CD4-positive, alpha-beta T cell (primary cell): ENCODE results near the gene DDC. TPM values are rescaled to one million over a fixed set of nuclear protein-coding genes. Genes with fewer than 3 reads are reported as not detected.

Experiments used
- ATAC-seq: fragments of 200-7000 bp; cut with Tn5 transposase; one replicate; pipeline ENCODE4 v1.10.0; 2022; ENCODE audit warnings: mild to moderate bottlenecking; ENCODE audit not compliant: poor library complexity
- CTCF ChIA-PET: fragments of 350-600 bp; sonication (Branson Sonifier 250); formaldehyde crosslinking; loops from one replicate; lab custom pipeline; 2021; ENCODE audit warnings: antibody characterized with exemption, inconsistent platforms; lab: Charles Lee
- POLR2A ChIA-PET: fragments of 350-600 bp; sonication (Branson Sonifier 250); formaldehyde crosslinking; loops from one replicate; lab custom pipeline; 2021; ENCODE audit warnings: antibody characterized with exemption, inconsistent platforms; lab: Charles Lee
- DNase-seq, 14 experiments: peaks; one replicate each; pipeline ENCODE4 v3.0.0-alpha.2; 2013 to 2020; ENCODE audit warnings: mixed read lengths in 2 of 14
- H3K27ac ChIP-seq, 2 donors: one replicate each; pipeline versions ENCODE4 v1.5.1 to v1.7.0; 2013; ENCODE audit warnings: low read length in 2 of 2, low read depth in 1 of 2, mild to moderate bottlenecking in 1 of 2
- H3K27me3 ChIP-seq, 2 experiments: 1 replicate in 1 of 2; 2 replicates in 1 of 2; pipeline versions ENCODE4 v1.6.1 to v1.7.0; 2013; ENCODE audit warnings: low read length in 2 of 2, control low read depth in 1 of 2, mild to moderate bottlenecking in 1 of 2, moderate library complexity in 1 of 2; ENCODE audit not compliant: insufficient read depth in 2 of 2, control insufficient read depth in 1 of 2
- H3K36me3 ChIP-seq: one replicate; pipeline ENCODE4 v1.6.1; 2013; ENCODE audit warnings: low read length, control low read depth; ENCODE audit not compliant: insufficient read depth
- H3K4me1 ChIP-seq: one replicate; pipeline ENCODE4 v1.6.1; 2013; ENCODE audit warnings: low read length, control low read depth; ENCODE audit not compliant: insufficient read depth
- H3K4me3 ChIP-seq: one replicate; pipeline ENCODE4 v1.5.1; 2013; ENCODE audit warnings: mild to moderate bottlenecking, low read length, moderate library complexity
- H3K9me3 ChIP-seq, 2 experiments: 1 replicate in 1 of 2; 2 replicates in 1 of 2; pipeline versions ENCODE4 v1.6.1 to v1.7.0; 2013; ENCODE audit warnings: low read length in 2 of 2, mild to moderate bottlenecking in 2 of 2, control low read depth in 1 of 2, moderate library complexity in 1 of 2; ENCODE audit not compliant: control insufficient read depth in 1 of 2, insufficient read depth in 1 of 2
- H3K27ac Mint-ChIP-seq: one replicate; pipeline ENCODE4 v1.8.0; 2020; ENCODE audit warnings: mixed read lengths
- H3K27me3 Mint-ChIP-seq: one replicate; pipeline ENCODE4 v1.8.0; 2021; ENCODE audit warnings: mixed read lengths
- H3K36me3 Mint-ChIP-seq: one replicate; pipeline ENCODE4 v1.8.0; 2021; ENCODE audit warnings: low read depth, mixed read lengths
- H3K4me1 Mint-ChIP-seq: one replicate; pipeline ENCODE4 v1.8.0; 2021; ENCODE audit warnings: low read depth, mixed read lengths
- H3K4me3 Mint-ChIP-seq: one replicate; pipeline ENCODE4 v1.8.0; 2020; ENCODE audit warnings: mild to moderate bottlenecking, mixed read lengths
- H3K9me3 Mint-ChIP-seq: one replicate; pipeline ENCODE4 v1.8.0; 2020; ENCODE audit warnings: mixed read lengths
- CTCF ChIP-seq: fragments of 200-600 bp; IDR thresholded peaks from one replicate; pipeline ENCODE4 v1.8.0; 2022; ENCODE audit warnings: antibody characterized with exemption, mild to moderate bottlenecking
- intact Hi-C, 2 experiments: fragments of 100-400 bp; cut with DNase I in 1 of 2; cut with micrococcal nuclease in 1 of 2; formaldehyde crosslinking; loops; one replicate each; pipeline versions ENCODE4 v1.15.1 to v1.9.0; 2023 to 2025; cut with DNase I, micrococcal nuclease
- total RNA-seq, 174 experiments: library from RNA in 2 of 174; stranded (reverse) in 2 of 174; gene quantifications; one replicate each; pipeline ENCODE4 v1.2.3 and lab custom pipeline; 2021 to 2026

The DDC gene
- total RNA-seq, 2 experiments from 2014 or later = not detected

- CTCF ChIA-PET = no interaction called here
Observed at GRCh38 chr7:50567715-50568261, 2.6 kb upstream of the DDC start.

GRCh38 chr7:50565977-50566376 lies 772 bp upstream of the DDC start:
- no peak for TF ChIP-seq CTCF
- intact Hi-C loops = no loop called here
- Histone ChIP-seq H3K4me1 (no peaks in the 10 kb centered on the region), H3K36me3 (no peaks in the 10 kb centered on the region), H3K9me3 (no peaks in the 10 kb centered on the region), H3K27me3 (peaks cover 0 to 2% of the 10 kb centered on the region in 2 experiments), H3K27ac (no peak overlapping the region), H3K4me3 (no peak overlapping the region)
- ATAC-seq (no peak), DNase-seq (no peak)
- Mint-ChIP-seq H3K4me1 (no peaks in the 10 kb centered on the region), H3K4me3 (no peak overlapping the region), H3K27ac (no peak overlapping the region), H3K36me3 (no peaks in the 10 kb centered on the region), H3K27me3 (peaks cover 6% of the 10 kb centered on the region), H3K9me3 (no peaks in the 10 kb centered on the region)
- CTCF ChIA-PET = no interaction called here
- POLR2A ChIA-PET = no interaction called here

More at GRCh38 chr7:50567715-50568261, 2.6 kb upstream of the DDC start:
- no peak overlapping the region for H3K4me3 ChIP-seq
- Mint-ChIP-seq H3K27ac (no peak overlapping the region), H3K4me1 (no peaks in the 10 kb centered on the region), H3K36me3 (no peaks in the 10 kb centered on the region), H3K9me3 (no peaks in the 10 kb centered on the region), H3K27me3 (peaks cover 6% of the 10 kb centered on the region), H3K4me3 (no peak overlapping the region)
- DNase-seq = no peak
- ATAC-seq = no peak
- TF ChIP-seq CTCF = no peak
- POLR2A ChIA-PET = no interaction called here
- H3K36me3 ChIP-seq = no peaks in the 10 kb centered on the region
- peaks cover 0 to 2% of the 10 kb centered on the region in 2 experiments for H3K27me3 ChIP-seq
- intact Hi-C loops = no loop called here
- no peaks in the 10 kb centered on the region for H3K4me1 ChIP-seq
- H3K27ac ChIP-seq = no peak overlapping the region
- no peaks in the 10 kb centered on the region for H3K9me3 ChIP-seq

DNA sequence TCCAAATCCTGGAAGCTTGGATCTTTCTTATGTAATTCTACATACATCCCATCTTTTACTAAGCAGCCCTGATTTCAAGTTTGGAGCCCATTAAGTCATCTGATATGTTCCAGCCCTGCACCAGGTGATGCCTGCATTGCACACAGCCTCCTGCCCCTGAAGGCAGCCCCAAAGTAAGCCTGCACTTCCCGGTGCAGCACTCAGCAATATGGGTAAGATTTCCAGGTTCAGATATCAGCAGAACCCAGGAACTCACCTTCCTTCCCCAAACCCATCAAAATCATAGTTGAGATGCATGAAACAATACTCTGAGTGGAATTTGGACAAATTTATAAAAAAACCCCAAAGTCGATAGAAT lies 333 bp upstream of the DDC start:
- H3K4me3 Mint-ChIP-seq = no peak overlapping the region
- H3K9me3 Mint-ChIP-seq = no peaks in the 10 kb centered on the region
- Histone ChIP-seq H3K27ac (no peak overlapping the region), H3K9me3 (no peaks in the 10 kb centered on the region), H3K4me1 (no peaks in the 10 kb centered on the region), H3K4me3 (no peak overlapping the region), H3K27me3 (peaks cover 0 to 2% of the 10 kb centered on the region in 2 experiments), H3K36me3 (no peaks in the 10 kb centered on the region)
- no peak for TF ChIP-seq CTCF
- POLR2A ChIA-PET = no interaction called here
- intact Hi-C loops = no loop called here
- DNase-seq (no peak), ATAC-seq (no peak)
- CTCF ChIA-PET = no interaction called here
- no peaks in the 10 kb centered on the region for H3K4me1 Mint-ChIP-seq
- H3K27ac Mint-ChIP-seq = no peak overlapping the region
- H3K36me3 Mint-ChIP-seq = no peaks in the 10 kb centered on the region
- H3K27me3 Mint-ChIP-seq = peaks cover 6% of the 10 kb centered on the region
